ENCODE measurements around the gene RTKN. TPM values are rescaled to one million over a fixed set of nuclear protein-coding genes. Genes with fewer than 3 reads are reported as not detected.

Gene RTKN
- total RNA-seq, 1 donor from 2014 or later = 27.5 TPM

- peaks cover 17% of the 10 kb centered on the region for H3K27me3 ChIP-seq (ENCODE audit: low read depth)
- peak in 1 of 2 donors; percentile 7 for ATAC-seq
- intact Hi-C loops (cut with DNase I) = no loop called here
- H3K9me3 ChIP-seq = no peaks in the 10 kb centered on the region
- peaks cover 54% of the 10 kb centered on the region for H3K4me1 ChIP-seq
- TF ChIP-seq, protein P1, sequence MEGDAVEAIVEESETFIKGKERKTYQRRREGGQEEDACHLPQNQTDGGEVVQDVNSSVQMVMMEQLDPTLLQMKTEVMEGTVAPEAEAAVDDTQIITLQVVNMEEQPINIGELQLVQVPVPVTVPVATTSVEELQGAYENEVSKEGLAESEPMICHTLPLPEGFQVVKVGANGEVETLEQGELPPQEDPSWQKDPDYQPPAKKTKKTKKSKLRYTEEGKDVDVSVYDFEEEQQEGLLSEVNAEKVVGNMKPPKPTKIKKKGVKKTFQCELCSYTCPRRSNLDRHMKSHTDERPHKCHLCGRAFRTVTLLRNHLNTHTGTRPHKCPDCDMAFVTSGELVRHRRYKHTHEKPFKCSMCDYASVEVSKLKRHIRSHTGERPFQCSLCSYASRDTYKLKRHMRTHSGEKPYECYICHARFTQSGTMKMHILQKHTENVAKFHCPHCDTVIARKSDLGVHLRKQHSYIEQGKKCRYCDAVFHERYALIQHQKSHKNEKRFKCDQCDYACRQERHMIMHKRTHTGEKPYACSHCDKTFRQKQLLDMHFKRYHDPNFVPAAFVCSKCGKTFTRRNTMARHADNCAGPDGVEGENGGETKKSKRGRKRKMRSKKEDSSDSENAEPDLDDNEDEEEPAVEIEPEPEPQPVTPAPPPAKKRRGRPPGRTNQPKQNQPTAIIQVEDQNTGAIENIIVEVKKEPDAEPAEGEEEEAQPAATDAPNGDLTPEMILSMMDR (IDR thresholded peaks at IDR 0.05) = no peak
- H3K36me3 ChIP-seq = no peaks in the 10 kb centered on the region
- peak overlapping the region; percentile 64 for H3K4me3 ChIP-seq
- peak overlapping the region; percentile 91 for H3K27ac ChIP-seq
- DNase-seq = no peak
Measured at GRCh38 chr2:74439803-74440377, 1.8 kb downstream of the RTKN start.

DNA sequence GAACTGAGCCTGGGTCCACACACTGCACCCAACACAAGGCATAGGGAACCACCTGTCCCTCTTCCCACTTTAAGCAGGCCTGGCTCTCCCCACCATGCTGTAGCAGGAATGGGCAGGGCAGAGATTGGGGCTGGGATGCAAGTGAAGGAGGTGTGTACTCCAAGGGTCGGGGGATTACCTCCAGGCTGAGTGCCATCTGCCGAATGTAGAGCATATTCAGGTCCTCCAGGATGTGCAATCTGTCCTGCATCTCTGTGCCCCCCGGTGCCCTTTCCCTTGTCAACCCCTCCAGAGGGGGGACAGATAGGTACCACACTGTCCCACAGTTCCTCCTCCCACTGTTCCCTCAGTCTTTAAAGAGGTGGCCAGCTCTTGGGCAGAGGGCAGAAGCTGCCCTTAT lies 2.4 kb downstream of the RTKN start:
- Histone ChIP-seq H3K27me3 (ENCODE audit: low read depth) (peaks cover 17% of the 10 kb centered on the region), H3K27ac (peak overlapping the region; percentile 91), H3K9me3 (no peaks in the 10 kb centered on the region), H3K4me3 (peak overlapping the region; percentile 64), H3K4me1 (peaks cover 54% of the 10 kb centered on the region), H3K36me3 (no peaks in the 10 kb centered on the region)
- intact Hi-C loops (cut with DNase I) = no loop called here
- no peak for ATAC-seq
- no peak for DNase-seq
- TF ChIP-seq, protein P1 (IDR thresholded peaks at IDR 0.05) = no peak

DNA sequence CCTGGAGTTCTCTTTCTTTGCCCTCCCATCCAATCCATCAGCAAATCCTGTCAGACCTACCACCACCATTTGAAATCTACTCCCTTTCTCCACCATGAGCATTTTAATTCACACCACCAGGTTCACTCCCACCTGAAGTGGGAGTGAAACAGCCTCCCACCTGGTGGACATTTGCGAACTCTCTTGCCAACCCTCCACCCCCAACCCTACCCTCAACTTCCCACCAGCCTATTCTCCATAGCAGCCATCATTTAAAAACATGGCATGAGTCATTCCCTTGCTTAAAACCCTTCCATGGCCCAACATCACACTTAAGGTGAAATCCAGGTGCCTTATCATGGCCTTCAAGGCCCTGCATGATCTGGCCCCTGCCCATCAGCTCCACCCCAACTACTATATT lies 3.5 kb downstream of the RTKN start:
- H3K27me3 ChIP-seq (ENCODE audit: low read depth) = peaks cover 16% of the 10 kb centered on the region
- no peak for DNase-seq
- ATAC-seq = no peak
- intact Hi-C loops (cut with DNase I) = no loop called here
- TF ChIP-seq, protein P1 (IDR thresholded peaks at IDR 0.05) = no peak
- no peaks in the 10 kb centered on the region for H3K9me3 ChIP-seq
- H3K4me1 ChIP-seq = peaks cover 48% of the 10 kb centered on the region
- H3K27ac ChIP-seq = no peak overlapping the region
- H3K4me3 ChIP-seq = no peak overlapping the region
- H3K36me3 ChIP-seq = no peaks in the 10 kb centered on the region

- Histone ChIP-seq H3K4me1 (peaks cover 44% of the 10 kb centered on the region), H3K9me3 (no peaks in the 10 kb centered on the region), H3K4me3 (no peak overlapping the region), H3K27me3 (ENCODE audit: low read depth) (peaks cover 11% of the 10 kb centered on the region), H3K36me3 (peaks cover 4% of the 10 kb centered on the region), H3K27ac (no peak overlapping the region)
- no peak for ATAC-seq
- TF ChIP-seq, protein P1 (IDR thresholded peaks at IDR 0.05) = no peak
- no peak for DNase-seq
- intact Hi-C loops (cut with DNase I) = no loop called here
Measured at GRCh38 chr2:74436848-74437695, 4.7 kb downstream of the RTKN start.

- H3K4me1 ChIP-seq = peaks cover 35% of the 10 kb centered on the region
- no peak overlapping the region for H3K4me3 ChIP-seq
- DNase-seq = no peak
- H3K27ac ChIP-seq = no peak overlapping the region
- TF ChIP-seq, protein P1 (IDR thresholded peaks at IDR 0.05) = no peak
- H3K36me3 ChIP-seq = peaks cover 12% of the 10 kb centered on the region
- no peak for ATAC-seq
- intact Hi-C loops (cut with DNase I) = no loop called here
- H3K9me3 ChIP-seq = no peaks in the 10 kb centered on the region
- peaks cover 3% of the 10 kb centered on the region for H3K27me3 ChIP-seq (ENCODE audit: low read depth)
Measured at GRCh38 chr2:74436111-74436805, 5.5 kb downstream of the RTKN start.
